Panc1 (cell line): Measurements from ENCODE around the gene MAP7D3. TPM values are rescaled to one million over a fixed set of nuclear protein-coding genes. Genes with fewer than 3 reads are reported as not detected.

Experiments
- ATAC-seq: fragments of 200-7000 bp; cut with Tn5 transposase; 2 replicates; pipeline ENCODE4 v1.9.1; 2020; ENCODE audit warnings: mild to moderate bottlenecking, moderate library complexity
- BruUV-seq: library from RNA; stranded (reverse); fragments of 400-500 nt; replicated peaks from 2 replicates; lab custom pipeline; 2021; lab: Mats Ljungman, UMichigan
- CTCF ChIA-PET: fragments of 300-600 bp; sonication (Branson Sonifier 250); formaldehyde crosslinking; loops from one replicate; lab custom pipeline; 2022; ENCODE audit warnings: antibody characterized with exemption; lab: Charles Lee
- POLR2A ChIA-PET: fragments of 300-600 bp; sonication (Branson Sonifier 250); formaldehyde crosslinking; loops from one replicate; lab custom pipeline; 2022; ENCODE audit warnings: antibody characterized with exemption; lab: Charles Lee
- DNase-seq: peaks from one replicate; pipeline ENCODE4 v3.0.0-alpha.2; 2010; ENCODE audit warnings: low read depth, low spot score
- H3K27ac ChIP-seq: 2 replicates; pipeline ENCODE4 v1.5.1; 2011; ENCODE audit warnings: mild to moderate bottlenecking, low read length, inconsistent platforms
- H3K27me3 ChIP-seq: fragments of 200-500 bp; sonication (Bioruptor generic); 2 replicates; pipeline ENCODE4 v1.6.0; 2014; ENCODE audit warnings: low read length, inconsistent platforms; ENCODE audit not compliant: control insufficient read depth, insufficient read depth
- H3K36me3 ChIP-seq: fragments of 200-500 bp; sonication (Bioruptor generic); 2 replicates; pipeline ENCODE4 v1.5.1; 2014; ENCODE audit warnings: inconsistent platforms, mild to moderate bottlenecking, low read length, moderate library complexity; ENCODE audit not compliant: control insufficient read depth, insufficient read depth
- H3K4me1 ChIP-seq: 2 replicates; pipeline ENCODE4 v1.5.1; 2011; ENCODE audit warnings: inconsistent platforms, mild to moderate bottlenecking, low read length, moderate library complexity; ENCODE audit not compliant: control insufficient read depth, insufficient read depth
- H3K4me3 ChIP-seq, 2 experiments: 2 replicates each; pipeline ENCODE4 v1.5.1; 2011 to 2012; ENCODE audit warnings: low read depth in 2 of 2, low read length in 2 of 2, mild to moderate bottlenecking in 2 of 2, inconsistent platforms in 1 of 2, moderate library complexity in 1 of 2
- H3K9me3 ChIP-seq: fragments of 200-500 bp; sonication (Bioruptor generic); 2 replicates; pipeline ENCODE4 v1.5.1; 2014; ENCODE audit warnings: low read depth, mild to moderate bottlenecking, inconsistent platforms, low read length, moderate library complexity; ENCODE audit not compliant: control insufficient read depth, insufficient read depth
- POLR2AphosphoS5 ChIP-seq: IDR thresholded peaks from 2 replicates; pipeline ENCODE4 v1.6.1; 2012; ENCODE audit warnings: mild to moderate bottlenecking, low read depth, low read length, moderate library complexity
- SIN3A ChIP-seq: IDR thresholded peaks from 2 replicates; pipeline ENCODE4 v1.6.1; 2012; ENCODE audit warnings: low read depth, mild to moderate bottlenecking, low read length, moderate library complexity, borderline replicate concordance; ENCODE audit not compliant: insufficient read depth
- TCF7L2 ChIP-seq: IDR thresholded peaks from 2 replicates; pipeline ENCODE4 v1.6.1; 2011; ENCODE audit warnings: mild to moderate bottlenecking, low read depth, low read length, inconsistent platforms
- in situ Hi-C: cut with HindIII; loops from 2 replicates; pipeline ENCODE4 v1.10.0; 2016; ENCODE audit warnings: low sequenced_read_pairs, low pct_unique_long_range_greater_than_20kb
- intact Hi-C: fragments of 100-400 bp; cut with micrococcal nuclease; formaldehyde crosslinking; loops from one replicate; pipeline ENCODE4 v1.10.0; 2022; ENCODE audit not compliant: unreplicated experiment
- total RNA-seq: library from RNA; stranded (reverse); gene quantifications from one replicate; pipeline ENCODE4 v1.2.1, GENCODE V29; 2021; ENCODE audit not compliant: unreplicated experiment
- TF ChIP-seq, protein P1 (sequence below): fragments of 450-650 bp; IDR thresholded peaks from 2 replicates; pipeline ENCODE4 v1.5.1; 2017; ENCODE audit warnings: mild to moderate bottlenecking
- TF ChIP-seq, protein P2 (sequence below), 2 experiments: IDR thresholded peaks; 2 replicates each; pipeline ENCODE4 v1.6.1; 2011 to 2012; ENCODE audit warnings: low read depth in 2 of 2, control low read depth in 1 of 2, low read length in 1 of 2, mild to moderate bottlenecking in 1 of 2, moderate library complexity in 1 of 2; ENCODE audit not compliant: insufficient read depth in 1 of 2

The MAP7D3 gene
- total RNA-seq, 1 experiment from 2014 or later, result 23.3 TPM

GRCh38 chrX:136210806-136211205 lies 40.4 kb downstream of the MAP7D3 start:
- no peak for ATAC-seq
- TSS peak; percentile 94 for BruUV-seq
- TF ChIP-seq POLR2AphosphoS5 (no peak), SIN3A (no peak), TCF7L2 (no peak)
- TF ChIP-seq, protein P1, sequence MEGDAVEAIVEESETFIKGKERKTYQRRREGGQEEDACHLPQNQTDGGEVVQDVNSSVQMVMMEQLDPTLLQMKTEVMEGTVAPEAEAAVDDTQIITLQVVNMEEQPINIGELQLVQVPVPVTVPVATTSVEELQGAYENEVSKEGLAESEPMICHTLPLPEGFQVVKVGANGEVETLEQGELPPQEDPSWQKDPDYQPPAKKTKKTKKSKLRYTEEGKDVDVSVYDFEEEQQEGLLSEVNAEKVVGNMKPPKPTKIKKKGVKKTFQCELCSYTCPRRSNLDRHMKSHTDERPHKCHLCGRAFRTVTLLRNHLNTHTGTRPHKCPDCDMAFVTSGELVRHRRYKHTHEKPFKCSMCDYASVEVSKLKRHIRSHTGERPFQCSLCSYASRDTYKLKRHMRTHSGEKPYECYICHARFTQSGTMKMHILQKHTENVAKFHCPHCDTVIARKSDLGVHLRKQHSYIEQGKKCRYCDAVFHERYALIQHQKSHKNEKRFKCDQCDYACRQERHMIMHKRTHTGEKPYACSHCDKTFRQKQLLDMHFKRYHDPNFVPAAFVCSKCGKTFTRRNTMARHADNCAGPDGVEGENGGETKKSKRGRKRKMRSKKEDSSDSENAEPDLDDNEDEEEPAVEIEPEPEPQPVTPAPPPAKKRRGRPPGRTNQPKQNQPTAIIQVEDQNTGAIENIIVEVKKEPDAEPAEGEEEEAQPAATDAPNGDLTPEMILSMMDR, result no peak
- TF ChIP-seq, protein P2, sequence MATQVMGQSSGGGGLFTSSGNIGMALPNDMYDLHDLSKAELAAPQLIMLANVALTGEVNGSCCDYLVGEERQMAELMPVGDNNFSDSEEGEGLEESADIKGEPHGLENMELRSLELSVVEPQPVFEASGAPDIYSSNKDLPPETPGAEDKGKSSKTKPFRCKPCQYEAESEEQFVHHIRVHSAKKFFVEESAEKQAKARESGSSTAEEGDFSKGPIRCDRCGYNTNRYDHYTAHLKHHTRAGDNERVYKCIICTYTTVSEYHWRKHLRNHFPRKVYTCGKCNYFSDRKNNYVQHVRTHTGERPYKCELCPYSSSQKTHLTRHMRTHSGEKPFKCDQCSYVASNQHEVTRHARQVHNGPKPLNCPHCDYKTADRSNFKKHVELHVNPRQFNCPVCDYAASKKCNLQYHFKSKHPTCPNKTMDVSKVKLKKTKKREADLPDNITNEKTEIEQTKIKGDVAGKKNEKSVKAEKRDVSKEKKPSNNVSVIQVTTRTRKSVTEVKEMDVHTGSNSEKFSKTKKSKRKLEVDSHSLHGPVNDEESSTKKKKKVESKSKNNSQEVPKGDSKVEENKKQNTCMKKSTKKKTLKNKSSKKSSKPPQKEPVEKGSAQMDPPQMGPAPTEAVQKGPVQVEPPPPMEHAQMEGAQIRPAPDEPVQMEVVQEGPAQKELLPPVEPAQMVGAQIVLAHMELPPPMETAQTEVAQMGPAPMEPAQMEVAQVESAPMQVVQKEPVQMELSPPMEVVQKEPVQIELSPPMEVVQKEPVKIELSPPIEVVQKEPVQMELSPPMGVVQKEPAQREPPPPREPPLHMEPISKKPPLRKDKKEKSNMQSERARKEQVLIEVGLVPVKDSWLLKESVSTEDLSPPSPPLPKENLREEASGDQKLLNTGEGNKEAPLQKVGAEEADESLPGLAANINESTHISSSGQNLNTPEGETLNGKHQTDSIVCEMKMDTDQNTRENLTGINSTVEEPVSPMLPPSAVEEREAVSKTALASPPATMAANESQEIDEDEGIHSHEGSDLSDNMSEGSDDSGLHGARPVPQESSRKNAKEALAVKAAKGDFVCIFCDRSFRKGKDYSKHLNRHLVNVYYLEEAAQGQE (IDR thresholded peaks at IDR 0.05; ENCODE audit: insufficient read depth in 1 of 2, low read depth in 2 of 2, low read length in 1 of 2), result no peak
- Histone ChIP-seq H3K4me1 (no peaks in the 10 kb centered on the region), H3K36me3 (no peaks in the 10 kb centered on the region), H3K27ac (no peak overlapping the region), H3K9me3 (no peaks in the 10 kb centered on the region), H3K27me3 (no peaks in the 10 kb centered on the region), H3K4me3 (no peak overlapping the region)
- intact Hi-C loops, result loop anchor here (10.0 kb wide), 1 partner anchor 56 kb away; no protein-coding TSS in a partner anchor
- CTCF ChIA-PET, result interaction anchor here (3.0 kb wide), 1 partner anchor 183 kb away, joined by 12 read pairs; no protein-coding TSS in a partner anchor
- POLR2A ChIA-PET, result no interaction called here
- no peak for DNase-seq
- in situ Hi-C loops, result no loop called here

DNA sequence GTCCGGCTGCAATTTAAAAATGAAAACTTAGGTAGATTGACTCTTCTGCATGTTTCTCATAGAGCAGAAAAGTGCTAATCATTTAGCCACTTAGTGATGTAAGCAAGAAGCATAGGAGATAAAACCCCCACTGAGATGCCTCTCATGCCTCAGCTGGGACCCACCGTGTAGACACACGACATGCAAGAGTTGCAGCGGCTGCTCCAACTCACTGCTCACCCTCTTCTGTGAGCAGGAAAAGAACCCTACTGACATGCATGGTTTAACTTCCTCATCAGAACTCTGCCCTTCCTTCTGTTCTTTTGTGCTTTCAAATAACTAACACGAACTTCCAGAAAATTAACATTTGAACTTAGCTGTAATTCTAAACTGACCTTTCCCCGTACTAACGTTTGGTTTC lies 41.0 kb downstream of the MAP7D3 start:
- H3K36me3 ChIP-seq, result no peaks in the 10 kb centered on the region
- ATAC-seq (no peak), DNase-seq (no peak)
- no peak for TF ChIP-seq SIN3A
- no peak for TF ChIP-seq POLR2AphosphoS5
- TF ChIP-seq TCF7L2, result no peak
- TF ChIP-seq, protein P1, result no peak
- TF ChIP-seq, protein P2 (IDR thresholded peaks at IDR 0.05; ENCODE audit: insufficient read depth in 1 of 2, low read depth in 2 of 2, low read length in 1 of 2), result no peak
- H3K27ac ChIP-seq, result no peak overlapping the region
- H3K27me3 ChIP-seq, result no peaks in the 10 kb centered on the region
- no peaks in the 10 kb centered on the region for H3K4me1 ChIP-seq
- BruUV-seq, result no TSS peak
- no peak overlapping the region for H3K4me3 ChIP-seq
- intact Hi-C loops, result loop anchor here (10.0 kb wide), 1 partner anchor 55 kb away; no protein-coding TSS in a partner anchor
- no peaks in the 10 kb centered on the region for H3K9me3 ChIP-seq
- in situ Hi-C loops, result no loop called here
- ChIA-PET CTCF (interaction anchor here (3.0 kb wide), 1 partner anchor 182 kb away, joined by 12 read pairs; no protein-coding TSS in a partner anchor), POLR2A (no interaction called here)
